Panc1 (cell line): ENCODE results near the gene PLA2G4F.

ENCODE experiments used
- POLR2AphosphoS5 ChIP-seq: IDR thresholded peaks from 2 replicates; pipeline ENCODE4 v1.6.1; 2012; ENCODE audit warnings: mild to moderate bottlenecking, low read depth, low read length, moderate library complexity
- SIN3A ChIP-seq: IDR thresholded peaks from 2 replicates; pipeline ENCODE4 v1.6.1; 2012; ENCODE audit warnings: low read depth, mild to moderate bottlenecking, low read length, moderate library complexity, borderline replicate concordance; ENCODE audit not compliant: insufficient read depth
- TCF7L2 ChIP-seq: IDR thresholded peaks from 2 replicates; pipeline ENCODE4 v1.6.1; 2011; ENCODE audit warnings: mild to moderate bottlenecking, low read depth, low read length, inconsistent platforms
- TF ChIP-seq, protein P1 (sequence below): fragments of 450-650 bp; IDR thresholded peaks from 2 replicates; pipeline ENCODE4 v1.5.1; 2017; ENCODE audit warnings: mild to moderate bottlenecking
- TF ChIP-seq, protein P2 (sequence below), 2 experiments: IDR thresholded peaks; 2 replicates each; pipeline ENCODE4 v1.6.1; 2011 to 2012; ENCODE audit warnings: low read depth in 2 of 2, control low read depth in 1 of 2, low read length in 1 of 2, mild to moderate bottlenecking in 1 of 2, moderate library complexity in 1 of 2; ENCODE audit not compliant: insufficient read depth in 1 of 2

DNA sequence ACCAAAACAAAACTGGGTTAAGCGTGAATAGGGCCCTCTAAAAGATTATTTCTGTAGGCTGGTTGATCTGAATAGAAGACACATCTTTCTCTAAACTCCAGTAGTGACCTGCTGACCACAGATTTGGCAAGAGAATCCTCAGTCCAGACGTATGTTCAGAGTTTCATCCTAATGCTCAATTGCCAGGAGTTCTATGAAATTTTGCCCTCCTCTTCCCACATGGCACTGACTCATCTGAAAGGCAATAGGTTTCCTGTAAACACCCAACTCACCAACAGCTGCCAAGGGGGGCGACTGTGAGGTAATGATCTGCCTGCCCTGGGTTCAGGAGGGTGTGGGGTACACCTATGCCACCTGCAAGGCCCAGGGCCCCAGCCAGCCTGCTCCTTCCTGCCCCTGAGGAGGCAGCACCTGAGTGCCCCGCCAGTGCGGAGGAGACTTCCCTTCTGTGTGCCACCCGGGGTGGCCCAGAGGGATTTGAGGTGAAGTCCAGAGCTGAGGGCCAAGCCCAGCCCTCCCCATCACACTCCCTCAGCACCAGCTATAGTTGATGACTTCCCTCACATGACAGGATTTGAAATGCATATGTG lies 53.7 kb downstream of the PLA2G4F start:
- no peak for TF ChIP-seq POLR2AphosphoS5
- TF ChIP-seq, protein P1, sequence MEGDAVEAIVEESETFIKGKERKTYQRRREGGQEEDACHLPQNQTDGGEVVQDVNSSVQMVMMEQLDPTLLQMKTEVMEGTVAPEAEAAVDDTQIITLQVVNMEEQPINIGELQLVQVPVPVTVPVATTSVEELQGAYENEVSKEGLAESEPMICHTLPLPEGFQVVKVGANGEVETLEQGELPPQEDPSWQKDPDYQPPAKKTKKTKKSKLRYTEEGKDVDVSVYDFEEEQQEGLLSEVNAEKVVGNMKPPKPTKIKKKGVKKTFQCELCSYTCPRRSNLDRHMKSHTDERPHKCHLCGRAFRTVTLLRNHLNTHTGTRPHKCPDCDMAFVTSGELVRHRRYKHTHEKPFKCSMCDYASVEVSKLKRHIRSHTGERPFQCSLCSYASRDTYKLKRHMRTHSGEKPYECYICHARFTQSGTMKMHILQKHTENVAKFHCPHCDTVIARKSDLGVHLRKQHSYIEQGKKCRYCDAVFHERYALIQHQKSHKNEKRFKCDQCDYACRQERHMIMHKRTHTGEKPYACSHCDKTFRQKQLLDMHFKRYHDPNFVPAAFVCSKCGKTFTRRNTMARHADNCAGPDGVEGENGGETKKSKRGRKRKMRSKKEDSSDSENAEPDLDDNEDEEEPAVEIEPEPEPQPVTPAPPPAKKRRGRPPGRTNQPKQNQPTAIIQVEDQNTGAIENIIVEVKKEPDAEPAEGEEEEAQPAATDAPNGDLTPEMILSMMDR: no peak
- no peak for TF ChIP-seq TCF7L2
- no peak for TF ChIP-seq SIN3A
- TF ChIP-seq, protein P2, sequence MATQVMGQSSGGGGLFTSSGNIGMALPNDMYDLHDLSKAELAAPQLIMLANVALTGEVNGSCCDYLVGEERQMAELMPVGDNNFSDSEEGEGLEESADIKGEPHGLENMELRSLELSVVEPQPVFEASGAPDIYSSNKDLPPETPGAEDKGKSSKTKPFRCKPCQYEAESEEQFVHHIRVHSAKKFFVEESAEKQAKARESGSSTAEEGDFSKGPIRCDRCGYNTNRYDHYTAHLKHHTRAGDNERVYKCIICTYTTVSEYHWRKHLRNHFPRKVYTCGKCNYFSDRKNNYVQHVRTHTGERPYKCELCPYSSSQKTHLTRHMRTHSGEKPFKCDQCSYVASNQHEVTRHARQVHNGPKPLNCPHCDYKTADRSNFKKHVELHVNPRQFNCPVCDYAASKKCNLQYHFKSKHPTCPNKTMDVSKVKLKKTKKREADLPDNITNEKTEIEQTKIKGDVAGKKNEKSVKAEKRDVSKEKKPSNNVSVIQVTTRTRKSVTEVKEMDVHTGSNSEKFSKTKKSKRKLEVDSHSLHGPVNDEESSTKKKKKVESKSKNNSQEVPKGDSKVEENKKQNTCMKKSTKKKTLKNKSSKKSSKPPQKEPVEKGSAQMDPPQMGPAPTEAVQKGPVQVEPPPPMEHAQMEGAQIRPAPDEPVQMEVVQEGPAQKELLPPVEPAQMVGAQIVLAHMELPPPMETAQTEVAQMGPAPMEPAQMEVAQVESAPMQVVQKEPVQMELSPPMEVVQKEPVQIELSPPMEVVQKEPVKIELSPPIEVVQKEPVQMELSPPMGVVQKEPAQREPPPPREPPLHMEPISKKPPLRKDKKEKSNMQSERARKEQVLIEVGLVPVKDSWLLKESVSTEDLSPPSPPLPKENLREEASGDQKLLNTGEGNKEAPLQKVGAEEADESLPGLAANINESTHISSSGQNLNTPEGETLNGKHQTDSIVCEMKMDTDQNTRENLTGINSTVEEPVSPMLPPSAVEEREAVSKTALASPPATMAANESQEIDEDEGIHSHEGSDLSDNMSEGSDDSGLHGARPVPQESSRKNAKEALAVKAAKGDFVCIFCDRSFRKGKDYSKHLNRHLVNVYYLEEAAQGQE (IDR thresholded peaks at IDR 0.05; ENCODE audit: insufficient read depth in 1 of 2, low read depth in 2 of 2, low read length in 1 of 2): no peak
